Activated B cell treated with CpG ODN at 0.5 μM for 24 hours (primary cell): ENCODE measurements around the gene LUZP4. TPM values are rescaled to one million over a fixed set of nuclear protein-coding genes. Genes with fewer than 3 reads are reported as not detected.
"Not testable (repeated sequence)": the region's sequence is repeated elsewhere in the genome, so short reads cannot be mapped to it uniquely, and the experiment has no call there.

Experiments
- ATAC-seq: fragments of 200-7000 bp; cut with Tn5 transposase; one replicate; pipeline ENCODE4 v1.10.0; 2021; ENCODE audit warnings: low read depth, mild to moderate bottlenecking, moderate library complexity
- CTCF ChIA-PET: fragments of 350-600 bp; sonication (Branson Sonifier 250); formaldehyde crosslinking; loops from one replicate; lab custom pipeline; 2021; ENCODE audit warnings: antibody characterized with exemption; lab: Charles Lee
- POLR2A ChIA-PET: fragments of 350-600 bp; sonication (Branson Sonifier 250); formaldehyde crosslinking; loops from one replicate; lab custom pipeline; 2021; ENCODE audit warnings: antibody characterized with exemption; lab: Charles Lee
- DNase-seq: peaks from one replicate; pipeline ENCODE4 v3.0.0; 2022
- H3K27ac Mint-ChIP-seq: one replicate; pipeline ENCODE4 v1.8.0; 2020; ENCODE audit warnings: mixed read lengths
- H3K27me3 Mint-ChIP-seq: one replicate; pipeline ENCODE4 v1.8.0; 2021; ENCODE audit warnings: mixed read lengths
- H3K36me3 Mint-ChIP-seq: one replicate; pipeline ENCODE4 v1.8.0; 2021; ENCODE audit warnings: low read depth, mixed read lengths
- H3K4me1 Mint-ChIP-seq: one replicate; pipeline ENCODE4 v1.8.0; 2021; ENCODE audit warnings: mixed read lengths
- H3K4me3 Mint-ChIP-seq: one replicate; pipeline ENCODE4 v1.8.0; 2020; ENCODE audit warnings: mild to moderate bottlenecking, mixed read lengths
- H3K9me3 Mint-ChIP-seq: one replicate; pipeline ENCODE4 v1.8.0; 2020; ENCODE audit warnings: mixed read lengths
- intact Hi-C: fragments of 100-400 bp; cut with micrococcal nuclease; formaldehyde crosslinking; loops from one replicate; pipeline ENCODE4 v1.15.1; 2024
- total RNA-seq: library from RNA; stranded (reverse); gene quantifications from 2 replicates; pipeline ENCODE4 v1.2.3, GENCODE V29; 2022
- TF ChIP-seq, protein P1 (sequence below): fragments of 200-600 bp; IDR thresholded peaks from one replicate; pipeline ENCODE4 v1.8.0; 2022; ENCODE audit warnings: antibody characterized with exemption, mild to moderate bottlenecking

The LUZP4 gene
- total RNA-seq, 1 donor from 2014 or later, result not detected

DNA sequence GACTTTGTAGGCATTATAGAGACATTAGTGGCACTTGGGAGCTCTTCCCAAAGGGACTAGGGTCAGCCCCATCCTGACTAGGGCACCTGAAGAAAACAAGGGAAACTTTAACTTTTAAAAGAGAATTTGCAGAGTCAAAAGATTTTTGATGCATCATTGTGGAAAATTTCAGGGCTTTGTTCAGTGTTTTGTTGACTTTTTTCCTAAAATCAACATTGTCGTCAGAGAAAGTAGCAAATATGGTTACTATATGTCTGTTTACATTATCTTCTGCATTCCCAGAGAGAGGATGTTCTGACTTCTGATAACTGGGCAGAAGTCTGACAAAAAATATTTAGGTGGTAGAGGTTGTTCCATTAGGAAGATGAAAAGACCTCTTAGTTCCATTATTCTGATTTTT, 51.9 kb downstream of the LUZP4 start:
- no peaks in the 10 kb centered on the region for H3K4me1 Mint-ChIP-seq
- ATAC-seq (no peak), DNase-seq (no peak)
- no peaks in the 10 kb centered on the region for H3K27me3 Mint-ChIP-seq
- H3K27ac Mint-ChIP-seq, result no peak overlapping the region
- no peak overlapping the region for H3K4me3 Mint-ChIP-seq
- POLR2A ChIA-PET, result no interaction called here
- CTCF ChIA-PET, result no interaction called here
- H3K9me3 Mint-ChIP-seq, result no peaks in the 10 kb centered on the region
- no peaks in the 10 kb centered on the region for H3K36me3 Mint-ChIP-seq
- TF ChIP-seq, protein P1, sequence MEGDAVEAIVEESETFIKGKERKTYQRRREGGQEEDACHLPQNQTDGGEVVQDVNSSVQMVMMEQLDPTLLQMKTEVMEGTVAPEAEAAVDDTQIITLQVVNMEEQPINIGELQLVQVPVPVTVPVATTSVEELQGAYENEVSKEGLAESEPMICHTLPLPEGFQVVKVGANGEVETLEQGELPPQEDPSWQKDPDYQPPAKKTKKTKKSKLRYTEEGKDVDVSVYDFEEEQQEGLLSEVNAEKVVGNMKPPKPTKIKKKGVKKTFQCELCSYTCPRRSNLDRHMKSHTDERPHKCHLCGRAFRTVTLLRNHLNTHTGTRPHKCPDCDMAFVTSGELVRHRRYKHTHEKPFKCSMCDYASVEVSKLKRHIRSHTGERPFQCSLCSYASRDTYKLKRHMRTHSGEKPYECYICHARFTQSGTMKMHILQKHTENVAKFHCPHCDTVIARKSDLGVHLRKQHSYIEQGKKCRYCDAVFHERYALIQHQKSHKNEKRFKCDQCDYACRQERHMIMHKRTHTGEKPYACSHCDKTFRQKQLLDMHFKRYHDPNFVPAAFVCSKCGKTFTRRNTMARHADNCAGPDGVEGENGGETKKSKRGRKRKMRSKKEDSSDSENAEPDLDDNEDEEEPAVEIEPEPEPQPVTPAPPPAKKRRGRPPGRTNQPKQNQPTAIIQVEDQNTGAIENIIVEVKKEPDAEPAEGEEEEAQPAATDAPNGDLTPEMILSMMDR, result no peak
- intact Hi-C loops, result no loop called here

DNA sequence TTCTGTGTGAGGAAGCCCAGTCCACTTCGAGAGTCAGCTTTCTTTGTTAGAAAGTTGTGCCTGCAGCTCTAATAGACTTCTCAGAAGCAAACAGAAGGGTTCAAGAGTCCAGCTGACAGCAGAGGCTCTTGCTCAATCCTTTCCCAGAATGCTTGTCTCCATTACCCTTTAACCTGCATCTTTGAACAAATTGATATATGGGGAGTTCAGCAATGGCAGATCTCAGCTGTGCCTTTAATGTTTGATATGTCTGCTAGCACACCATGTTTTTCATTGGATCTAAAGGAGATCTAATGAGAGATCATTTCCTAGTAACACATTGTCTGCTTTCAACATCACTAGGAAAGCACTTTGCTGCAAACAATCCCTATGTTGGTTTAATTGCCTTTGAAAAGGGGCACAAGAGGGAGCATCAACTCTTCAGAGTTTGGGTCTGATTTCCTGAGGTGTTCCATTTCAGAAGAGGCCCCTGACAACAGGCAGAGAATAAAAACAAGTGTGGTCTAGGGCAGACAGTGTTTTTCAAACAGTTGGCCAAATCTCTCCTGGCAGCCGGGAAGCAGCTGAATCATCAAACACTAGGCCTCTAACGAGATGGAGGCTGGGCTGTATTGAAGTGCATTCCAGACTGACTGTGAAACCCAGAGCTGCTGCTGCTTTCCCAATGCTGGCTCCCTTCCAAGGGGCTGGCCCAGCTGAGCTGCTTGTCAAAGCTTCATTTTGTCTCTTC, 55.5 kb downstream of the LUZP4 start:
- CTCF ChIA-PET, result no interaction called here
- H3K4me1 Mint-ChIP-seq, result no peaks in the 10 kb centered on the region

DNA sequence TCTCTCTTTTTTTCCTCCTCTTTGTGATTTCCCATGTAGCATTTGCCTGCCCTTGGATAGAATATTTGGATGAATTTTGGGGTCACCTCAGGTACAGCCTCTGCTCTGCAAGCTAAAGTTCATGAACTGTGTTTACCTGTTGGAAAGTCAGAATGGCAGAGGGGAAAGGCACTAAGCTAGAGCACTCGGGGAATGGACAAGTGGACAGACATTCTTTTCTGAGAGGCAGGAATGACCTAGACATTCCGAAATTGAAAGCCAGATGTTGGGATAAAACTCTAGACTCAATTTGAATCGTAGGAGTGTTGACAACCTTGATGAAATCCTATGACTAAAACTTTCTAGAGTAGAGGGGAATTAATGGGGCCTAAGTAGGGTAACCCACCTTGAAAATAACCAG, 56.1 kb downstream of the LUZP4 start:
- Mint-ChIP-seq H3K4me1 (no peaks in the 10 kb centered on the region), H3K36me3 (no peaks in the 10 kb centered on the region), H3K27me3 (no peaks in the 10 kb centered on the region), H3K4me3 (no peak overlapping the region), H3K9me3 (no peaks in the 10 kb centered on the region), H3K27ac (no peak overlapping the region)
- no peak for ATAC-seq
- TF ChIP-seq, protein P1, result no peak
- ChIA-PET CTCF (no interaction called here), POLR2A (no interaction called here)
- intact Hi-C loops, result no loop called here
- DNase-seq, result no peak

More for the DNA sequence above, 55.5 kb downstream of the LUZP4 start:
- TF ChIP-seq, protein P1, result no peak
- Mint-ChIP-seq H3K27me3 (no peaks in the 10 kb centered on the region), H3K27ac (no peak overlapping the region), H3K4me3 (no peak overlapping the region), H3K9me3 (no peaks in the 10 kb centered on the region), H3K36me3 (no peaks in the 10 kb centered on the region)
- intact Hi-C loops, result no loop called here
- POLR2A ChIA-PET, result no interaction called here
- DNase-seq (no peak), ATAC-seq (no peak)

DNA sequence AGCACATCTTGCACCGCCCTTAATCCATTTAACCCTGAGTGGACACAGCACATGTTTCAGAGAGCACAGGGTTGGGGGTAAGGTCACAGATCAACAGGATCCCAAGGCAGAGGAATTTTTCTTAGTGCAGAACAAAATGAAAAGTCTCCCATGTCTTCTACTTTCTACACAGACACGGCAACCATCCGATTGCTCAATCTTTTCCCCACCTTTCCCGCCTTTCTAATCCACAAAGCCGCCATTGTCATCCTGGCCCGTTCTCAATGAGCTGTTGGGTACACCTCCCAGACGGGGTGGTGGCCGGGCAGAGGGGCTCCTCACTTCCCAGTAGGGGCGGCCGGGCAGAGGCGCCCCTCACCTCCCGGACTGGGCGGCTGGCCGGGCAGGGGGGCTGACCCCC, 57.2 kb downstream of the LUZP4 start:
- H3K4me3 Mint-ChIP-seq, H3K27me3 Mint-ChIP-seq, H3K36me3 Mint-ChIP-seq, H3K4me1 Mint-ChIP-seq, H3K27ac Mint-ChIP-seq, ATAC-seq, H3K9me3 Mint-ChIP-seq, intact Hi-C loops, POLR2A ChIA-PET, DNase-seq, CTCF ChIA-PET: not testable (repeated sequence)

DNA sequence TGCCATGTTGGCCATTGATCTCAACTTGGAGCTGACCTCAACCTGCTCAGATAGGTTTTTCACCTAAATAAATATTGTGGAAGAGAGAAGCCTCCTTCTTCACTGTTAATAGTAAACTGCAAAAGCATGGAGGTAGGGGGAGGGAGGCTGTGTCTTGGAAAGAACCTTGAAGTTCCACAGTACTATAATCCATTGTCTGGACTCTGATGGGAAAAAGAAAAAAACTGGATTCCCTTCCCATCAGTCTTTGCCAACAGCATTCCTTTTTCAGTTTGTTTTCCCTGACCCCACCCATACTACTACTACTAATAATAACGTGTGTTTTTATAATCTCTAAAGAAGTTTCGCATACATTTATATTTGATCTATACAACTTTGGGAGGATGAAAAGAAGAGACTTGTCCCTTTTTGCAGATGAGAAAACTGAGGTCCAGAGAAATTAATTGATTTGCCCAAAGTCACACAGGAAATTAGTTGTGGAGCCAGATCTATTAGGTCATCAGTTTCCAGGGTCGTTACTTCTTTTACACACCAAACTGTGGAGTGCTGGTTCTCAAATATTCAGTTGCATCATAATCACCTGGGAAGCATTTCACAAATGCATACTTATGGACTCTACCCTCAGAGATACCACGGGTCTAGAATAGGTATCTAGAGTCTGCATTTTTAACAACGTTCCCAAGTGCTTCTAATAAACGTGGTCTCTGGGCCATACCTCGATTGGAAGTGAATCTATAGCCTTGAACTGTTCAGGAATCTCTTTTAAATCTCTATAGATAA, 59.1 kb downstream of the LUZP4 start:
- TF ChIP-seq, protein P1, result no peak
- POLR2A ChIA-PET, result no interaction called here
- intact Hi-C loops, result no loop called here
- no peak overlapping the region for H3K4me3 Mint-ChIP-seq
- CTCF ChIA-PET, result no interaction called here
- H3K27me3 Mint-ChIP-seq, result no peaks in the 10 kb centered on the region
- H3K27ac Mint-ChIP-seq, result no peak overlapping the region
- H3K9me3 Mint-ChIP-seq, result no peaks in the 10 kb centered on the region
- no peaks in the 10 kb centered on the region for H3K4me1 Mint-ChIP-seq
- no peak for DNase-seq
- ATAC-seq, result no peak
- no peaks in the 10 kb centered on the region for H3K36me3 Mint-ChIP-seq
